Suprapubic skin (tissue), 4 donors: Measurements from ENCODE around the gene RNF166. TPM values are rescaled to one million over a fixed set of nuclear protein-coding genes. Genes with fewer than 3 reads are reported as not detected.

ENCODE experiments used
- DNase-seq, 2 donors: peaks; one replicate each; pipeline ENCODE4 v3.0.0-alpha.2; 2019; ENCODE audit warnings: low spot score in 2 of 2
- H3K27ac ChIP-seq: fragments of 200-600 bp; sonication (generic); one replicate; pipeline ENCODE4 v1.5.1; 2019
- H3K27me3 ChIP-seq: fragments of 200-600 bp; sonication (generic); one replicate; pipeline ENCODE4 v1.5.1; 2019
- H3K36me3 ChIP-seq: fragments of 200-600 bp; sonication (generic); one replicate; pipeline ENCODE4 v1.5.1; 2019
- H3K4me1 ChIP-seq: fragments of 200-600 bp; sonication (generic); one replicate; pipeline ENCODE4 v1.5.1; 2019
- H3K4me3 ChIP-seq: fragments of 200-600 bp; sonication (generic); one replicate; pipeline ENCODE4 v1.5.1; 2019; ENCODE audit warnings: mild to moderate bottlenecking
- H3K9me3 ChIP-seq: fragments of 200-600 bp; sonication (generic); one replicate; pipeline ENCODE4 v1.5.1; 2019
- CTCF ChIP-seq, 2 donors: fragments of 200-600 bp in 1 of 2; fragments of 450-650 bp in 1 of 2; sonication (generic) in 1 of 2; IDR thresholded peaks; one replicate each; pipeline ENCODE4 v1.5.1; 2016 to 2019; ENCODE audit warnings: antibody characterized with exemption in 2 of 2, mild to moderate bottlenecking in 1 of 2, moderate library complexity in 1 of 2
- EP300 ChIP-seq: sonication (generic); formaldehyde crosslinking; IDR thresholded peaks from one replicate; pipeline ENCODE4 v1.6.1; 2017; ENCODE audit warnings: antibody characterized with exemption
- POLR2A ChIP-seq, 2 donors: fragments of 450-650 bp; IDR thresholded peaks; one replicate each; pipeline ENCODE4 v1.6.1; 2017; ENCODE audit warnings: antibody characterized with exemption in 2 of 2, mild to moderate bottlenecking in 2 of 2, moderate library complexity in 2 of 2
- POLR2AphosphoS5 ChIP-seq, 3 donors: sonication (generic); formaldehyde crosslinking; IDR thresholded peaks; one replicate each; pipeline ENCODE4 v1.6.1; 2017; ENCODE audit warnings: antibody characterized with exemption in 3 of 3
- WGBS: methylation state at CpG from one replicate; pipeline ENCODE4 v1.1.5; 2018; 5-methylcytosine and 5-hydroxymethylcytosine counted together
- total RNA-seq, 4 donors: library from RNA; depleted of rRNA; stranded (reverse); fragments of >200 nt; gene quantifications; one replicate each; pipeline ENCODE4 v1.1.0, GENCODE V29; 2016

RNF166 gene
- total RNA-seq, 4 donors from 2014 or later: 12.4 to 15.8 (median 14.6) TPM

GRCh38 chr16:88753191-88753590, 47.0 kb upstream of the RNF166 start:
- Histone ChIP-seq H3K4me3 (no peak overlapping the region), H3K27me3 (no peaks in the 10 kb centered on the region), H3K36me3 (peaks cover 5% of the 10 kb centered on the region), H3K27ac (no peak overlapping the region), H3K9me3 (no peaks in the 10 kb centered on the region), H3K4me1 (peaks cover 22% of the 10 kb centered on the region)
- no peak for DNase-seq
- 100% methylated on average over 1 of the region's 13 CpGs for WGBS
- no peak for TF ChIP-seq EP300
- TF ChIP-seq POLR2AphosphoS5 (IDR thresholded peaks at IDR 0.05): no peak

GRCh38 chr16:88752386-88753002, 46.3 kb upstream of the RNF166 start:
- H3K36me3 ChIP-seq: peaks cover 5% of the 10 kb centered on the region

GRCh38 chr16:88750854-88751253, 44.6 kb upstream of the RNF166 start:
- H3K9me3 ChIP-seq: no peaks in the 10 kb centered on the region

More at GRCh38 chr16:88752386-88753002, 46.3 kb upstream of the RNF166 start:
- H3K4me1 ChIP-seq: peaks cover 25% of the 10 kb centered on the region
- DNase-seq: no peak
- H3K4me3 ChIP-seq: no peak overlapping the region
- TF ChIP-seq CTCF (IDR thresholded peaks at IDR 0.05) (no peak), POLR2AphosphoS5 (IDR thresholded peaks at IDR 0.05) (no peak), POLR2A (IDR thresholded peaks at IDR 0.05) (no peak), EP300 (no peak)
- 89% methylated on average over 16 of the region's 16 CpGs for WGBS
- no peak overlapping the region for H3K27ac ChIP-seq
- H3K27me3 ChIP-seq: no peaks in the 10 kb centered on the region
- H3K9me3 ChIP-seq: no peaks in the 10 kb centered on the region

GRCh38 chr16:88749358-88749757, 43.1 kb upstream of the RNF166 start:
- 98% methylated on average over 26 of the region's 26 CpGs for WGBS
- no peaks in the 10 kb centered on the region for H3K9me3 ChIP-seq
- H3K4me1 ChIP-seq: peaks cover 31% of the 10 kb centered on the region
- TF ChIP-seq EP300: no peak
- no peak for TF ChIP-seq POLR2AphosphoS5 (IDR thresholded peaks at IDR 0.05)
- TF ChIP-seq CTCF (IDR thresholded peaks at IDR 0.05): no peak
- TF ChIP-seq POLR2A (IDR thresholded peaks at IDR 0.05): no peak
- no peak overlapping the region for H3K4me3 ChIP-seq
- H3K36me3 ChIP-seq: peaks cover 5% of the 10 kb centered on the region
- no peak for DNase-seq
- no peaks in the 10 kb centered on the region for H3K27me3 ChIP-seq
- no peak overlapping the region for H3K27ac ChIP-seq

More at GRCh38 chr16:88750854-88751253, 44.6 kb upstream of the RNF166 start:
- H3K4me3 ChIP-seq: no peak overlapping the region
- 94% methylated on average over 5 of the region's 12 CpGs for WGBS
- DNase-seq: no peak
- TF ChIP-seq POLR2AphosphoS5 (IDR thresholded peaks at IDR 0.05): no peak
- TF ChIP-seq POLR2A (IDR thresholded peaks at IDR 0.05): no peak
- TF ChIP-seq CTCF (IDR thresholded peaks at IDR 0.05): no peak
- no peak for TF ChIP-seq EP300
- H3K4me1 ChIP-seq: peaks cover 38% of the 10 kb centered on the region
- H3K27me3 ChIP-seq: no peaks in the 10 kb centered on the region
- H3K27ac ChIP-seq: no peak overlapping the region
- peaks cover 5% of the 10 kb centered on the region for H3K36me3 ChIP-seq

- no peak overlapping the region for H3K4me3 ChIP-seq
- peaks cover 35% of the 10 kb centered on the region for H3K4me1 ChIP-seq
- no peaks in the 10 kb centered on the region for H3K27me3 ChIP-seq
- H3K9me3 ChIP-seq: no peaks in the 10 kb centered on the region
- TF ChIP-seq POLR2A (IDR thresholded peaks at IDR 0.05) (no peak), CTCF (IDR thresholded peaks at IDR 0.05) (no peak), POLR2AphosphoS5 (IDR thresholded peaks at IDR 0.05) (no peak)
- 68% methylated on average over 8 of the region's 12 CpGs for WGBS
- H3K36me3 ChIP-seq: peaks cover 5% of the 10 kb centered on the region
- no peak for DNase-seq
- H3K27ac ChIP-seq: no peak overlapping the region
Measured at GRCh38 chr16:88748364-88748763, 42.2 kb upstream of the RNF166 start.
